CD4-positive, alpha-beta memory T cell (primary cell): ENCODE measurements around the gene CD300C. TPM values are rescaled to one million over a fixed set of nuclear protein-coding genes. Genes with fewer than 3 reads are reported as not detected.
A peak's percentile ranks its signal among the peaks of the same experiment; 100 is the strongest.

Experiments used
- CTCF ChIA-PET: fragments of 350-600 bp; sonication (Branson Sonifier 250); formaldehyde crosslinking; loops from one replicate; lab custom pipeline; 2021; ENCODE audit warnings: inconsistent platforms; ENCODE audit not compliant: partially characterized antibody; lab: Charles Lee
- POLR2A ChIA-PET: fragments of 350-600 bp; sonication (Branson Sonifier 250); formaldehyde crosslinking; loops from one replicate; lab custom pipeline; 2021; ENCODE audit not compliant: partially characterized antibody; lab: Charles Lee
- DNase-seq, 5 donors: peaks; one replicate each; pipeline versions ENCODE4 v3.0.0 to v3.0.0-alpha.2; 2020 to 2022; ENCODE audit warnings: mixed read lengths in 1 of 5
- H3K27ac ChIP-seq: one replicate; pipeline ENCODE4 v1.7.0; 2013; ENCODE audit warnings: low read depth, low read length
- H3K27me3 ChIP-seq: 2 replicates; pipeline ENCODE4 v1.7.0; 2013; ENCODE audit warnings: mild to moderate bottlenecking, low read length, moderate library complexity; ENCODE audit not compliant: insufficient read depth
- H3K36me3 ChIP-seq: 2 replicates; pipeline ENCODE4 v1.7.0; 2013; ENCODE audit warnings: mild to moderate bottlenecking, low read length, moderate library complexity; ENCODE audit not compliant: insufficient read depth
- H3K4me1 ChIP-seq: 2 replicates; pipeline ENCODE4 v1.7.0; 2013; ENCODE audit warnings: mild to moderate bottlenecking, low read length, moderate library complexity; ENCODE audit not compliant: insufficient read depth
- H3K4me3 ChIP-seq, 2 donors: one replicate each; pipeline ENCODE4 v1.7.0; 2013; ENCODE audit warnings: low read length in 2 of 2, mild to moderate bottlenecking in 1 of 2
- H3K9me3 ChIP-seq, 2 donors: one replicate each; pipeline ENCODE4 v1.7.0; 2013; ENCODE audit warnings: low read length in 2 of 2, control low read depth in 1 of 2; ENCODE audit not compliant: control insufficient read depth in 1 of 2
- H3K27ac Mint-ChIP-seq, 7 donors: one replicate each; pipeline ENCODE4 v1.8.0; 2020 to 2021; ENCODE audit warnings: mixed read lengths in 7 of 7, mild to moderate bottlenecking in 6 of 7, inconsistent platforms in 3 of 7, moderate library complexity in 3 of 7
- H3K27me3 Mint-ChIP-seq, 2 donors: one replicate each; pipeline ENCODE4 v1.8.0; 2020 to 2021; ENCODE audit warnings: mixed read lengths in 2 of 2
- H3K36me3 Mint-ChIP-seq, 2 donors: one replicate each; pipeline ENCODE4 v1.8.0; 2020 to 2021; ENCODE audit warnings: mixed read lengths in 2 of 2, inconsistent platforms in 1 of 2, mild to moderate bottlenecking in 1 of 2
- H3K4me1 Mint-ChIP-seq, 4 donors: one replicate each; pipeline ENCODE4 v1.8.0; 2020 to 2021; ENCODE audit warnings: mixed read lengths in 4 of 4, mild to moderate bottlenecking in 1 of 4
- H3K4me3 Mint-ChIP-seq, 8 donors: one replicate each; pipeline ENCODE4 v1.8.0; 2020 to 2021; ENCODE audit warnings: mixed read lengths in 8 of 8, mild to moderate bottlenecking in 7 of 8, moderate library complexity in 6 of 8, inconsistent platforms in 3 of 8
- H3K9me3 Mint-ChIP-seq, 8 donors: one replicate each; pipeline ENCODE4 v1.8.0; 2020 to 2021; ENCODE audit warnings: mixed read lengths in 8 of 8, mild to moderate bottlenecking in 5 of 8, inconsistent platforms in 3 of 8, moderate library complexity in 1 of 8
- intact Hi-C: fragments of 100-400 bp; cut with micrococcal nuclease; formaldehyde crosslinking; loops from one replicate; pipeline ENCODE4 v1.15.1; 2023
- polyA plus RNA-seq, 2 donors: library from polyadenylated mRNA; unstranded; fragments of 300-500 nt; fragmentation: Illumina TruSeq; gene quantifications; one replicate each; pipeline ENCODE4 v1.2.3, GENCODE V29; 2021
- total RNA-seq, 2 experiments: library from RNA; stranded (reverse); gene quantifications; one replicate each; pipeline ENCODE4 v1.2.3, GENCODE V29; 2021

CD300C gene
- total and polyA plus RNA-seq, 4 experiments from 2014 or later = not detected

- Mint-ChIP-seq H3K36me3 (no peaks in the 10 kb centered on the region), H3K27me3 (peaks cover 0 to 3% of the 10 kb centered on the region in 2 donors), H3K4me1 (peaks cover 0 to 3% (median 3%) of the 10 kb centered on the region in 4 donors), H3K9me3 (no peaks in the 10 kb centered on the region), H3K27ac (no peak overlapping the region), H3K4me3 (no peak overlapping the region)
- H3K9me3 ChIP-seq = no peaks in the 10 kb centered on the region
- no peaks in the 10 kb centered on the region for H3K27me3 ChIP-seq
- no peaks in the 10 kb centered on the region for H3K4me1 ChIP-seq
- no peak overlapping the region for H3K27ac ChIP-seq
- H3K36me3 ChIP-seq = no peaks in the 10 kb centered on the region
- CTCF ChIA-PET = no interaction called here
- intact Hi-C loops = no loop called here
- H3K4me3 ChIP-seq = no peak overlapping the region
- no peak for DNase-seq
- POLR2A ChIA-PET = no interaction called here
Measured at GRCh38 chr17:74542727-74543383, 3.1 kb downstream of the CD300C start.

DNA sequence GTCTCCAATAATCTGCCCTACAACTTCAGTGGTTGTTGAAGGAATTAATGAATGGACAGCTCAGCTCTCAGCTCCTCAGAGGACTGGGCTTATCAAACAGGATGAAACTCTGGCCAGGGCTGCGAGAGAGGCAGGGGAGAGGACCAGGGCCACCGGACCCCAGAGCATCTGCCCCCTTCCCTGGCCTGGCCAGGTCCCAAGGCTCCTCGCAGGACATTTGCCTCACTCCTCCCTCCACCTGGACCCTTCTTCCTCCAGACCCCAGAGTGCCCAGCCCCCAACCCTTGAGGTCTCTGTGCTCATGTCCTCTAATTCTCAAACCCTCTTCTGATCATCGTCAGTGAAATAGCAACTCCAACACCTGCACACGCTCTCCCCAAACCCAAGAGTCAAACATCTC lies 3.7 kb downstream of the CD300C start:
- H3K4me1 ChIP-seq = no peaks in the 10 kb centered on the region
- no peak overlapping the region for H3K27ac ChIP-seq
- CTCF ChIA-PET = no interaction called here
- H3K9me3 ChIP-seq = no peaks in the 10 kb centered on the region
- Mint-ChIP-seq H3K9me3 (no peaks in the 10 kb centered on the region), H3K27ac (no peak overlapping the region), H3K4me3 (no peak overlapping the region), H3K4me1 (no peaks in the 10 kb centered on the region), H3K36me3 (no peaks in the 10 kb centered on the region), H3K27me3 (peaks cover 0 to 4% of the 10 kb centered on the region in 2 donors)
- intact Hi-C loops = no loop called here
- DNase-seq = no peak
- no peaks in the 10 kb centered on the region for H3K27me3 ChIP-seq
- no peaks in the 10 kb centered on the region for H3K36me3 ChIP-seq
- POLR2A ChIA-PET = no interaction called here
- no peak overlapping the region for H3K4me3 ChIP-seq

GRCh38 chr17:74541176-74542111 lies 4.5 kb downstream of the CD300C start:
- Histone ChIP-seq H3K27me3 (no peaks in the 10 kb centered on the region), H3K4me3 (no peak overlapping the region), H3K27ac (no peak overlapping the region), H3K4me1 (no peaks in the 10 kb centered on the region), H3K36me3 (no peaks in the 10 kb centered on the region), H3K9me3 (no peaks in the 10 kb centered on the region)
- Mint-ChIP-seq H3K36me3 (no peaks in the 10 kb centered on the region), H3K27ac (no peak overlapping the region), H3K4me1 (no peaks in the 10 kb centered on the region), H3K4me3 (no peak overlapping the region), H3K27me3 (peaks cover 0 to 6% of the 10 kb centered on the region in 2 donors), H3K9me3 (peaks cover 0 to 1% (median 0%) of the 10 kb centered on the region in 8 donors)
- intact Hi-C loops = no loop called here
- no peak for DNase-seq
- ChIA-PET POLR2A (no interaction called here), CTCF (no interaction called here)

- CTCF ChIA-PET = no interaction called here
- Mint-ChIP-seq H3K27ac (peak overlapping the region in 1 of 7 donors; percentile 27), H3K4me3 (no peak overlapping the region), H3K4me1 (no peaks in the 10 kb centered on the region), H3K9me3 (peaks cover 0 to 1% (median 0%) of the 10 kb centered on the region in 8 donors), H3K27me3 (peaks cover 2 to 8% of the 10 kb centered on the region in 2 donors), H3K36me3 (no peaks in the 10 kb centered on the region)
- Histone ChIP-seq H3K27me3 (peaks cover 1% of the 10 kb centered on the region), H3K4me1 (no peaks in the 10 kb centered on the region), H3K36me3 (no peaks in the 10 kb centered on the region), H3K9me3 (no peaks in the 10 kb centered on the region), H3K4me3 (no peak overlapping the region), H3K27ac (no peak overlapping the region)
- DNase-seq = no peak
- POLR2A ChIA-PET = no interaction called here
- intact Hi-C loops = no loop called here
Measured at GRCh38 chr17:74539281-74539820, 6.6 kb downstream of the CD300C start.

GRCh38 chr17:74536890-74537289 lies 9.0 kb downstream of the CD300C start:
- CTCF ChIA-PET = interaction anchor here (0.8 kb wide), 1 partner anchor 314 kb away, joined by 3 read pairs; no protein-coding TSS in a partner anchor
- no peak for DNase-seq

DNA sequence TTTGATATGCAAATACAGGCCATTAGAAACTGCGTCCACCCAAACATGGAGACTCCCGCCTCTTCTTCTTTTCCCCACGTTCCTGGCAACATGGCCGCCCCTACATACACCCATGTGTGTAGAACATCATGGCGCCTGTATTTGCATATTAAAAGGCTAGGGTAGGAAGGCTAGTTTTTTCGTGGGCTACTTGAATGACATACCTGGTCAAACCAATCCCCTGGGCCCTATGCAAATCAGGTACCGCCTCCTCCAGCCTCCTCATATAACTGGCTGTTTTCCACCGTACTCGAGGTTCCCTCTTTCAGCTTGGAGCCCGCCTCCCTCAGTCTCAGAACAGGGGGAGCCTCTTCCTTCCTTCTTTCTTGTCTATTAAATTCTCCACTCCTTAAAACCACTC lies 13.8 kb downstream of the CD300C start:
- peaks cover 14% of the 10 kb centered on the region for H3K27me3 ChIP-seq
- Mint-ChIP-seq H3K27ac (no peak overlapping the region), H3K36me3 (no peaks in the 10 kb centered on the region), H3K4me1 (peaks cover 0 to 5% (median 4%) of the 10 kb centered on the region in 4 donors), H3K4me3 (peak overlapping the region in 1 of 8 donors; percentile 41), H3K27me3 (peaks cover 18 to 24% of the 10 kb centered on the region in 2 donors), H3K9me3 (peaks cover 0 to 2% (median 0%) of the 10 kb centered on the region in 8 donors)
- H3K4me1 ChIP-seq = no peaks in the 10 kb centered on the region
- intact Hi-C loops = no loop called here
- no peak overlapping the region for H3K27ac ChIP-seq
- ChIA-PET POLR2A (no interaction called here), CTCF (interaction anchor here (1.1 to 2.3 kb wide), 4 partner anchors 9 to 164 kb away, joined by 3 to 11 read pairs (median 5); no protein-coding TSS in a partner anchor)
- DNase-seq = no peak
- H3K9me3 ChIP-seq = no peaks in the 10 kb centered on the region
- H3K4me3 ChIP-seq = no peak overlapping the region
- H3K36me3 ChIP-seq = no peaks in the 10 kb centered on the region

More at GRCh38 chr17:74536890-74537289, 9.0 kb downstream of the CD300C start:
- Histone ChIP-seq H3K36me3 (no peaks in the 10 kb centered on the region), H3K27ac (no peak overlapping the region), H3K9me3 (no peaks in the 10 kb centered on the region), H3K27me3 (peaks cover 14% of the 10 kb centered on the region), H3K4me3 (no peak overlapping the region), H3K4me1 (no peaks in the 10 kb centered on the region)
- H3K27me3 Mint-ChIP-seq = peaks cover 7 to 11% of the 10 kb centered on the region in 2 donors
- H3K27ac Mint-ChIP-seq = no peak overlapping the region
- H3K9me3 Mint-ChIP-seq = peaks cover 0 to 2% (median 0%) of the 10 kb centered on the region in 8 donors
- H3K4me1 Mint-ChIP-seq = peaks cover 0 to 5% (median 4%) of the 10 kb centered on the region in 4 donors
- POLR2A ChIA-PET = no interaction called here
- H3K36me3 Mint-ChIP-seq = no peaks in the 10 kb centered on the region
- intact Hi-C loops = no loop called here
- no peak overlapping the region for H3K4me3 Mint-ChIP-seq
